H1 (cell line): Measurements from ENCODE around the gene FRMD4B. TPM values are rescaled to one million over a fixed set of nuclear protein-coding genes. Genes with fewer than 3 reads are reported as not detected.

ENCODE experiments used
- CTCF ChIA-PET: fragments of 300-600 bp; sonication (Branson Sonifier 250); formaldehyde crosslinking; loops from one replicate; lab custom pipeline; 2021; ENCODE audit not compliant: partially characterized antibody; lab: Charles Lee
- POLR2A ChIA-PET: fragments of 300-600 bp; sonication (Branson Sonifier 250); formaldehyde crosslinking; loops from one replicate; lab custom pipeline; 2021; ENCODE audit warnings: inconsistent platforms; ENCODE audit not compliant: partially characterized antibody; lab: Charles Lee
- DNase-seq, 2 experiments: peaks; one replicate each; pipeline versions ENCODE4 v3.0.0 to v3.0.0-alpha.2; 2010 to 2022; ENCODE audit warnings: low spot score in 2 of 2, low read depth in 1 of 2, mixed read lengths in 1 of 2
- FAIRE-seq: peaks from 2 replicates; lab custom pipeline; 2011; peaks lifted over from hg19 to GRCh38; lab: Jason Lieb, UNC
- H2AFZ ChIP-seq: 2 replicates; pipeline ENCODE4 v1.8.1; 2012; ENCODE audit warnings: low read length, inconsistent platforms
- H2AK5ac ChIP-seq: 2 replicates; pipeline ENCODE4 v1.6.1; 2013; ENCODE audit warnings: low read depth, low read length
- H2BK120ac ChIP-seq: replicated peaks from 2 replicates; pipeline ENCODE3; 2013; ENCODE audit warnings: low read depth, low read length, inconsistent platforms
- H2BK12ac ChIP-seq: 2 replicates; pipeline ENCODE4 v1.6.1; 2013; ENCODE audit warnings: low read depth, low read length
- H2BK15ac ChIP-seq: 2 replicates; pipeline ENCODE4 v1.6.1; 2013; ENCODE audit warnings: low read length
- H2BK20ac ChIP-seq: 2 replicates; pipeline ENCODE4 v1.6.1; 2013; ENCODE audit warnings: low read length
- H2BK5ac ChIP-seq: 2 replicates; pipeline ENCODE4 v1.6.1; 2013; ENCODE audit warnings: low read depth, low read length
- H3K14ac ChIP-seq: 2 replicates; pipeline ENCODE4 v1.6.1; 2013; ENCODE audit warnings: inconsistent platforms; ENCODE audit not compliant: insufficient read length
- H3K18ac ChIP-seq: 2 replicates; pipeline ENCODE4 v1.6.1; 2013; ENCODE audit warnings: low read length; ENCODE audit errors: extremely low read depth
- H3K23ac ChIP-seq: 2 replicates; pipeline ENCODE4 v1.6.1; 2013; ENCODE audit warnings: inconsistent platforms; ENCODE audit not compliant: insufficient read length
- H3K23me2 ChIP-seq: 2 replicates; pipeline ENCODE4 v1.6.1; 2013; ENCODE audit warnings: low read depth, low read length
- H3K27ac ChIP-seq: 2 replicates; pipeline ENCODE4 v1.6.1; 2011; ENCODE audit warnings: low read depth, low read length, inconsistent platforms
- H3K27me3 ChIP-seq, 4 experiments: replicated peaks in 1 of 4; 1 replicate in 1 of 4; 2 replicates in 3 of 4; pipeline versions ENCODE4 v1.6.1 to v1.8.1; 2011 to 2013; ENCODE audit warnings: low read length in 3 of 4, mild to moderate bottlenecking in 3 of 4, inconsistent platforms in 2 of 4, mixed read lengths in 2 of 4, moderate library complexity in 1 of 4; ENCODE audit not compliant: control insufficient read depth in 3 of 4, insufficient read depth in 3 of 4; ENCODE audit errors: extremely low read depth in 1 of 4
- H3K36me3 ChIP-seq, 4 experiments: 2 replicates each; pipeline versions ENCODE4 v1.6.1 to v1.8.1; 2011 to 2013; ENCODE audit warnings: mild to moderate bottlenecking in 4 of 4, low read length in 3 of 4, moderate library complexity in 2 of 4, control low read depth in 1 of 4, inconsistent platforms in 1 of 4; ENCODE audit not compliant: insufficient read depth in 4 of 4, control insufficient read depth in 2 of 4
- H3K4ac ChIP-seq: replicated peaks from 2 replicates; pipeline ENCODE3; 2013; ENCODE audit warnings: low read length, low read depth, mixed read lengths, inconsistent platforms; ENCODE audit not compliant: insufficient read length
- H3K4me1 ChIP-seq, 4 experiments: replicated peaks in 1 of 4; 1 replicate in 1 of 4; 2 replicates in 3 of 4; pipeline versions ENCODE4 v1.6.1 to v1.8.1; 2011 to 2013; ENCODE audit warnings: low read length in 3 of 4, inconsistent platforms in 2 of 4, mixed read lengths in 1 of 4; ENCODE audit not compliant: insufficient read depth in 4 of 4, control insufficient read depth in 3 of 4
- H3K4me2 ChIP-seq, 2 experiments: 2 replicates each; pipeline versions ENCODE4 v1.6.1 to v1.8.1; 2011 to 2013; ENCODE audit warnings: low read depth in 2 of 2, low read length in 2 of 2, control low read depth in 1 of 2, inconsistent platforms in 1 of 2, mild to moderate bottlenecking in 1 of 2; ENCODE audit not compliant: insufficient read depth in 1 of 2
- H3K4me3 ChIP-seq, 4 experiments: fragments of 200-600, 300-600 bp in 1 of 4; sonication (generic), shearing (Covaris generic), sonication (Bioruptor Twin) in 1 of 4; 2 replicates each; pipeline versions ENCODE4 v1.5.1 to v1.8.1; 2011 to 2016; ENCODE audit warnings: low read length in 4 of 4, low read depth in 3 of 4, control low read depth in 2 of 4, inconsistent platforms in 2 of 4, mild to moderate bottlenecking in 2 of 4, mixed read lengths in 1 of 4, moderate library complexity in 1 of 4; ENCODE audit not compliant: insufficient read depth in 2 of 4; ENCODE audit errors: extremely low read depth in 1 of 4
- H3K56ac ChIP-seq: replicated peaks from 2 replicates; pipeline ENCODE3; 2013; ENCODE audit warnings: low read depth, mild to moderate bottlenecking, mixed read lengths, low read length, inconsistent platforms; ENCODE audit not compliant: insufficient read length
- H3K79me1 ChIP-seq: 2 replicates; pipeline ENCODE4 v1.6.1; 2013; ENCODE audit warnings: low read depth, low read length, control low read depth
- H3K79me2 ChIP-seq, 2 experiments: 2 replicates each; pipeline versions ENCODE4 v1.6.1 to v1.8.1; 2012 to 2013; ENCODE audit warnings: low read length in 2 of 2, mild to moderate bottlenecking in 2 of 2, inconsistent platforms in 1 of 2; ENCODE audit not compliant: insufficient read depth in 2 of 2, control insufficient read depth in 1 of 2
- H3K9ac ChIP-seq, 4 experiments: replicated peaks in 1 of 4; 1 replicate in 1 of 4; 2 replicates in 3 of 4; pipeline versions ENCODE4 v1.6.1 to v1.8.1; 2011 to 2013; ENCODE audit warnings: low read depth in 3 of 4, low read length in 3 of 4, control low read depth in 2 of 4, mild to moderate bottlenecking in 2 of 4, moderate library complexity in 2 of 4, inconsistent platforms in 1 of 4; ENCODE audit errors: extremely low read depth in 1 of 4
- H3K9me3 ChIP-seq, 2 experiments: 2 replicates each; pipeline versions ENCODE4 v1.6.1 to v1.8.1; 2012 to 2013; ENCODE audit warnings: mild to moderate bottlenecking in 2 of 2, moderate library complexity in 2 of 2, control low read depth in 1 of 2, inconsistent platforms in 1 of 2, low read depth in 1 of 2, low read length in 1 of 2, mixed read lengths in 1 of 2; ENCODE audit not compliant: insufficient read depth in 2 of 2
- H4K20me1 ChIP-seq, 2 experiments: replicated peaks in 1 of 2; 2 replicates each; pipeline versions ENCODE3 to v1.8.1; 2011 to 2013; ENCODE audit warnings: inconsistent platforms in 2 of 2, low read length in 2 of 2, mild to moderate bottlenecking in 1 of 2; ENCODE audit not compliant: insufficient read depth in 2 of 2, control insufficient read depth in 1 of 2
- H4K5ac ChIP-seq: 2 replicates; pipeline ENCODE4 v1.6.1; 2013; ENCODE audit warnings: low read length, low read depth, mixed read lengths, inconsistent platforms; ENCODE audit not compliant: insufficient read length
- H4K8ac ChIP-seq: 2 replicates; pipeline ENCODE4 v1.8.0; 2013; ENCODE audit warnings: mild to moderate bottlenecking, moderate library complexity, low read length, inconsistent platforms; ENCODE audit not compliant: insufficient read depth; ENCODE audit errors: extremely low read depth
- H4K91ac ChIP-seq: replicated peaks from 2 replicates; pipeline ENCODE3; 2013; ENCODE audit warnings: low read length, mixed read lengths, inconsistent platforms; ENCODE audit not compliant: insufficient read length
- BRCA1 ChIP-seq: IDR thresholded peaks from 2 replicates; pipeline ENCODE4 v1.6.1; 2012; ENCODE audit warnings: low read depth, low read length, improper control_type of control experiment
- CBX5 ChIP-seq: fragments of 300-800, 300-1000 bp; sonication (generic); IDR thresholded peaks from 2 replicates; pipeline ENCODE4 v1.7.1; 2016; ENCODE audit warnings: antibody characterized with exemption, low read length, low read depth
- EZH2 ChIP-seq: fragments of 200-600 bp; sonication (generic); IDR thresholded peaks from 2 replicates; pipeline ENCODE4 v1.7.1; 2012; ENCODE audit warnings: low read depth, mild to moderate bottlenecking, moderate library complexity, low read length, inconsistent platforms; ENCODE audit not compliant: severe bottlenecking
- SIRT6 ChIP-seq: IDR thresholded peaks from one replicate; pipeline ENCODE4 v1.7.1; 2012; ENCODE audit warnings: low read length, inconsistent platforms
- TAF1 ChIP-seq: IDR thresholded peaks from 2 replicates; pipeline ENCODE4 v1.6.1; 2011; ENCODE audit warnings: mild to moderate bottlenecking, low read depth, low read length
- WGBS, 2 experiments: shearing (Covaris generic) in 1 of 2; methylation state at CpG; one replicate each; pipeline versions ENCODE4 v1.1.6 to v1.1.7; 2013 to 2015; ENCODE audit warnings: low lambda C conversion rate in 2 of 2, mixed read lengths in 2 of 2, inconsistent platforms in 1 of 2, low coverage in 1 of 2, missing lambda C conversion rate in 1 of 2; ENCODE audit not compliant: insufficient replicate concordance in 2 of 2, insufficient coverage in 1 of 2, insufficient read length in 1 of 2; ENCODE audit errors: extremely low coverage in 1 of 2, missing lambda C conversion rate in 1 of 2; 5-methylcytosine and 5-hydroxymethylcytosine counted together
- polyA plus RNA-seq, 7 experiments: library from polyadenylated mRNA; depleted of rRNA in 3 of 7; stranded (reverse) in 5 of 7; unstranded in 2 of 7; fragments of >200 nt in 5 of 7; fragments of 200-250 nt in 2 of 7; gene quantifications; 1 replicate in 5 of 7; 2 replicates in 1 of 7; 4 replicates in 1 of 7; pipeline versions ENCODE4 v1.2.1 to v1.2.3, GENCODE V29; 2011 to 2013; ENCODE audit warnings: missing spikeins in 2 of 7, mixed read lengths in 2 of 7
- total RNA-seq: library from RNA; stranded (reverse); fragmentation: NEBNext Ultra II Directional; extraction: Animal tissue kit (Norgen Biotek cat#: 25700); gene quantifications from 2 replicates; pipeline ENCODE4 v1.2.1, GENCODE V29; 2021
- TF ChIP-seq, protein P1 (sequence below): IDR thresholded peaks from 2 replicates; pipeline ENCODE4 v1.6.1; 2011; ENCODE audit warnings: low read length, improper control_type of control experiment

FRMD4B gene
- total and polyA plus RNA-seq, 2 of the 8 experiments (the other 6 are each of a cell fraction or from before 2014, with no cell fraction given) = 2.7 to 7.2 TPM

DNA sequence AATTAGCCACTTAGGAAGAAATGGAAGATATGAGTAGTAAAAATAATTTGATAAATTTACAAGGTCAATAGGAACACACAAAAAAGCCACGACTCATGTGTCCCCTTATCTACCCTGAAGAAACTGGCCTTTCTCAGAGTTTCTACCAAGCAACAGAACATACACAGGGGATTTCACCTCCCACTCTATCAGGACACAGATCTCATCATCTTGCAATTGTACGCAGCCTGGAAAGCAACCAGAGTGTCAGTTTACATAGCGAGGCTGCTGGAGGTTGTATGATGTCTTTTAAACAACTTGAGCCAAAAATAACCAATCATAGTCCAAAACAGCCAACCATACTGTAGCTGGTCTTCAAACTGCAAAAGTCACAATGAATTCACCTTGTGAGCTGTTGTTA lies 243.8 kb downstream of the FRMD4B start:
- CTCF ChIA-PET = interaction anchor here (1.3 to 1.6 kb wide), 2 partner anchors 21 to 168 kb away, joined by 3 read pairs; no protein-coding TSS in a partner anchor
- Histone ChIP-seq H3K4me2 (no peak overlapping the region), H3K79me2 (no peaks in the 10 kb centered on the region)

More for the DNA sequence above, 243.8 kb downstream of the FRMD4B start:
- no peak for TF ChIP-seq EZH2
- no peak for TF ChIP-seq CBX5
- no peak for TF ChIP-seq TAF1
- TF ChIP-seq BRCA1 = no peak
- no peak for TF ChIP-seq SIRT6
- TF ChIP-seq, protein P1, sequence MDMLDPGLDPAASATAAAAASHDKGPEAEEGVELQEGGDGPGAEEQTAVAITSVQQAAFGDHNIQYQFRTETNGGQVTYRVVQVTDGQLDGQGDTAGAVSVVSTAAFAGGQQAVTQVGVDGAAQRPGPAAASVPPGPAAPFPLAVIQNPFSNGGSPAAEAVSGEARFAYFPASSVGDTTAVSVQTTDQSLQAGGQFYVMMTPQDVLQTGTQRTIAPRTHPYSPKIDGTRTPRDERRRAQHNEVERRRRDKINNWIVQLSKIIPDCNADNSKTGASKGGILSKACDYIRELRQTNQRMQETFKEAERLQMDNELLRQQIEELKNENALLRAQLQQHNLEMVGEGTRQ = no peak
- Histone ChIP-seq H4K5ac (no peak overlapping the region), H3K4ac (no peak overlapping the region), H2BK20ac (no peak overlapping the region), H3K36me3 (no peaks in the 10 kb centered on the region), H2BK120ac (no peak overlapping the region), H3K27me3 (peaks cover 0 to 7% (median 4%) of the 10 kb centered on the region in 4 experiments; a peak in 3 of 7 replicates), H3K27ac (no peak overlapping the region), H2BK5ac (no peak overlapping the region), H2AK5ac (no peak overlapping the region), H3K23me2 (no peaks in the 10 kb centered on the region), H4K20me1 (no peaks in the 10 kb centered on the region), H3K4me1 (peaks cover 0 to 6% (median 4%) of the 10 kb centered on the region in 4 experiments; a peak in 5 of 7 replicates), H3K18ac (no peak overlapping the region), H3K56ac (no peak overlapping the region), H2BK15ac (no peak overlapping the region), H4K91ac (no peak overlapping the region), H3K14ac (no peak overlapping the region), H4K8ac (no peak overlapping the region), H3K23ac (no peak overlapping the region), H3K9me3 (no peaks in the 10 kb centered on the region), H3K79me1 (no peaks in the 10 kb centered on the region), H3K9ac (no peak overlapping the region), H2AFZ (no peak overlapping the region), H2BK12ac (no peak overlapping the region), H3K4me3 (no peak overlapping the region)
- no peak for FAIRE-seq
- DNase-seq = no peak
- POLR2A ChIA-PET = interaction anchor here (1.0 kb wide), 1 partner anchor 10 kb away, joined by 3 read pairs; no protein-coding TSS in a partner anchor
- 89% methylated on average over 3 of the region's 3 CpGs; no CpG with 5 or more reads in 1 of the 2 experiments for WGBS, 2 experiments
